GM23338 (cell line): Measurements from ENCODE around the gene DLG2.

Source experiments
- CREB1 ChIP-seq: fragments of 250-450 bp; sonication (Bioruptor Pico); IDR thresholded peaks from 2 replicates; pipeline ENCODE4 v1.5.0; 2020; ENCODE audit warnings: low read depth, mild to moderate bottlenecking, moderate library complexity
- EZH2 ChIP-seq: fragments of 200-600 bp; sonication (generic); IDR thresholded peaks from one replicate; pipeline ENCODE4 v1.8.0; 2017; ENCODE audit warnings: antibody characterized with exemption, mild to moderate bottlenecking, low read depth; ENCODE audit not compliant: unreplicated experiment
- EZH2phosphoT487 ChIP-seq: fragments of 200-600 bp; sonication (generic); IDR thresholded peaks from one replicate; pipeline ENCODE4 v1.8.1; 2018; ENCODE audit warnings: antibody characterized with exemption; ENCODE audit not compliant: unreplicated experiment
- JUNB ChIP-seq: IDR thresholded peaks from one replicate; pipeline ENCODE4 v1.6.1; 2016; ENCODE audit warnings: antibody characterized with exemption; ENCODE audit not compliant: unreplicated experiment
- NANOG ChIP-seq: IDR thresholded peaks from 2 replicates; pipeline ENCODE4 v1.6.1; 2016; ENCODE audit warnings: antibody characterized with exemption, borderline replicate concordance
- POLR2AphosphoS5 ChIP-seq: IDR thresholded peaks from 2 replicates; pipeline ENCODE4 v1.6.1; 2016; ENCODE audit warnings: antibody characterized with exemption, low read depth
- REST ChIP-seq: IDR thresholded peaks from one replicate; pipeline ENCODE4 v1.6.1; 2018; ENCODE audit warnings: antibody characterized with exemption; ENCODE audit not compliant: unreplicated experiment
- STAT1 ChIP-seq: IDR thresholded peaks from one replicate; pipeline ENCODE4 v1.6.1; 2016; ENCODE audit warnings: antibody characterized with exemption; ENCODE audit not compliant: unreplicated experiment
- ZNF114 ChIP-seq: fragments of 250-450 bp; sonication (Bioruptor Pico); IDR thresholded peaks from 2 replicates; pipeline ENCODE4 v1.5.0; 2020; ENCODE audit warnings: mild to moderate bottlenecking, moderate library complexity
- TF ChIP-seq, protein P1 (sequence below), 2 experiments: fragments of 200-600 bp in 1 of 2; sonication (generic) in 1 of 2; conservative IDR thresholded peaks; 2 replicates each; pipeline versions ENCODE4 v1.5.1 to v1.6.1; 2016 to 2017; ENCODE audit warnings: antibody characterized with exemption in 2 of 2, low read depth in 2 of 2, mild to moderate bottlenecking in 2 of 2, moderate library complexity in 1 of 2

DNA sequence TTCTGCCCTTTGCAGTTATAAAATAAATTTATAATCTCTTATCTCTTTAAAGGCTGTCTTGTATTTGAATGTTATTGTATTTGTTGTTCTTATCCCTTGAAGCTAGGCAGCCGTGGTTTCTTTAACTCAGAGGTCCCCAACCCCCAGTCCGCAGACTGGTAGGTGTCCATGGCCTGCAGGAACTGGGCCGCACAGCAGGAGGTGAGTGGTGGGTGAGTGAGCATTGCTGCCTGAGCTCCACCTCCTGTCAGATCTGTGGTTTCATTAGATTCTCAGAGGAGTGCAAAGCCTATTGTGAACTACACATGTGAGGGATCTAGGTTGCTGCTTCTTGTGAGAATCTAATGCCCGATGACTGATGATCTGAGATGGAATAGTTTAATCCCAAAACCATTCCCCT lies 1961.0 kb downstream of the DLG2 start:
- TF ChIP-seq POLR2AphosphoS5: no peak
- TF ChIP-seq, protein P1, sequence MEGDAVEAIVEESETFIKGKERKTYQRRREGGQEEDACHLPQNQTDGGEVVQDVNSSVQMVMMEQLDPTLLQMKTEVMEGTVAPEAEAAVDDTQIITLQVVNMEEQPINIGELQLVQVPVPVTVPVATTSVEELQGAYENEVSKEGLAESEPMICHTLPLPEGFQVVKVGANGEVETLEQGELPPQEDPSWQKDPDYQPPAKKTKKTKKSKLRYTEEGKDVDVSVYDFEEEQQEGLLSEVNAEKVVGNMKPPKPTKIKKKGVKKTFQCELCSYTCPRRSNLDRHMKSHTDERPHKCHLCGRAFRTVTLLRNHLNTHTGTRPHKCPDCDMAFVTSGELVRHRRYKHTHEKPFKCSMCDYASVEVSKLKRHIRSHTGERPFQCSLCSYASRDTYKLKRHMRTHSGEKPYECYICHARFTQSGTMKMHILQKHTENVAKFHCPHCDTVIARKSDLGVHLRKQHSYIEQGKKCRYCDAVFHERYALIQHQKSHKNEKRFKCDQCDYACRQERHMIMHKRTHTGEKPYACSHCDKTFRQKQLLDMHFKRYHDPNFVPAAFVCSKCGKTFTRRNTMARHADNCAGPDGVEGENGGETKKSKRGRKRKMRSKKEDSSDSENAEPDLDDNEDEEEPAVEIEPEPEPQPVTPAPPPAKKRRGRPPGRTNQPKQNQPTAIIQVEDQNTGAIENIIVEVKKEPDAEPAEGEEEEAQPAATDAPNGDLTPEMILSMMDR (conservative IDR thresholded peaks at IDR 0.05; ENCODE audit: low read depth in 2 of 2): no peak
- TF ChIP-seq EZH2: no peak
- TF ChIP-seq NANOG: no peak
- no peak for TF ChIP-seq STAT1
- no peak for TF ChIP-seq JUNB
- TF ChIP-seq REST: no peak
- no peak for TF ChIP-seq EZH2phosphoT487
- TF ChIP-seq ZNF114: no peak
- TF ChIP-seq CREB1 (CRISPR knock-in tag): no peak
